ENCODE data around the gene EVX2.

- no peak for TF ChIP-seq MAX (IDR thresholded peaks at IDR 0.05; ENCODE audit: low read depth, low read length)
- TF ChIP-seq, protein P1, sequence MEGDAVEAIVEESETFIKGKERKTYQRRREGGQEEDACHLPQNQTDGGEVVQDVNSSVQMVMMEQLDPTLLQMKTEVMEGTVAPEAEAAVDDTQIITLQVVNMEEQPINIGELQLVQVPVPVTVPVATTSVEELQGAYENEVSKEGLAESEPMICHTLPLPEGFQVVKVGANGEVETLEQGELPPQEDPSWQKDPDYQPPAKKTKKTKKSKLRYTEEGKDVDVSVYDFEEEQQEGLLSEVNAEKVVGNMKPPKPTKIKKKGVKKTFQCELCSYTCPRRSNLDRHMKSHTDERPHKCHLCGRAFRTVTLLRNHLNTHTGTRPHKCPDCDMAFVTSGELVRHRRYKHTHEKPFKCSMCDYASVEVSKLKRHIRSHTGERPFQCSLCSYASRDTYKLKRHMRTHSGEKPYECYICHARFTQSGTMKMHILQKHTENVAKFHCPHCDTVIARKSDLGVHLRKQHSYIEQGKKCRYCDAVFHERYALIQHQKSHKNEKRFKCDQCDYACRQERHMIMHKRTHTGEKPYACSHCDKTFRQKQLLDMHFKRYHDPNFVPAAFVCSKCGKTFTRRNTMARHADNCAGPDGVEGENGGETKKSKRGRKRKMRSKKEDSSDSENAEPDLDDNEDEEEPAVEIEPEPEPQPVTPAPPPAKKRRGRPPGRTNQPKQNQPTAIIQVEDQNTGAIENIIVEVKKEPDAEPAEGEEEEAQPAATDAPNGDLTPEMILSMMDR (IDR thresholded peaks at IDR 0.05; ENCODE audit: low read depth, low read length), result no peak
- TF ChIP-seq POLR2A (IDR thresholded peaks at IDR 0.05; ENCODE audit: extremely low read depth, insufficient read length), result no peak
- TF ChIP-seq MYC (IDR thresholded peaks at IDR 0.05; ENCODE audit: low read depth, low read length), result no peak
Measured at GRCh38 chr2:176110415-176111308, 26.9 kb upstream of the EVX2 start.
